HepG2 (cell line): ENCODE data around the gene RASIP1. TPM values are rescaled to one million over a fixed set of nuclear protein-coding genes. Genes with fewer than 3 reads are reported as not detected.

ENCODE experiments used
- ATAC-seq: fragments of 200-7000 bp; cut with Tn5 transposase; 3 replicates; pipeline ENCODE4 v1.9.1; 2020; ENCODE audit warnings: mild to moderate bottlenecking, moderate library complexity
- BruUV-seq: library from RNA; stranded (reverse); fragments of 400-500 nt; replicated peaks from 2 replicates; lab custom pipeline; 2021; lab: Mats Ljungman, UMichigan
- CTCF ChIA-PET: fragments of 300-600 bp; formaldehyde crosslinking; extraction: SDS; loops from one replicate; lab custom pipeline; 2021; ENCODE audit warnings: low total read pairs, inconsistent platforms, low intra/inter-chr PET ratio; lab: Yijun Ruan, JAX
- POLR2A ChIA-PET: fragments of 350-600 bp; sonication (Branson Sonifier 250); formaldehyde crosslinking; loops from one replicate; lab custom pipeline; 2020; ENCODE audit warnings: antibody characterized with exemption, inconsistent platforms; lab: Yijun Ruan, JAX
- DNase-seq: peaks from one replicate; pipeline ENCODE4 v3.0.0-alpha.2; 2015; ENCODE audit warnings: low spot score
- FAIRE-seq: peaks from 3 replicates; lab custom pipeline; 2011; peaks lifted over from hg19 to GRCh38; lab: Jason Lieb, UNC
- H2AFZ ChIP-seq: one replicate; pipeline ENCODE4 v1.6.1; 2011; ENCODE audit warnings: low read length, inconsistent platforms
- H3K27ac ChIP-seq: fragments of 300-600 bp; 3 replicates; pipeline ENCODE4 v1.8.0; 2011; ENCODE audit warnings: mixed run types, mild to moderate bottlenecking, mixed read lengths, low read length, inconsistent platforms; ENCODE audit not compliant: insufficient read depth; ENCODE audit errors: extremely low read length
- H3K27me3 ChIP-seq, 2 experiments: fragments of 200-600 bp in 1 of 2; 2 replicates in 1 of 2; 3 replicates in 1 of 2; pipeline versions ENCODE4 v1.6.0 to v1.8.0; 2011; ENCODE audit warnings: low read length in 2 of 2, mild to moderate bottlenecking in 2 of 2, moderate library complexity in 2 of 2, inconsistent platforms in 1 of 2; ENCODE audit not compliant: insufficient read depth in 2 of 2, control insufficient read depth in 1 of 2
- H3K36me3 ChIP-seq, 2 experiments: fragments of 200-600 bp in 1 of 2; replicated peaks in 1 of 2; 2 replicates in 1 of 2; 3 replicates in 1 of 2; pipeline versions ENCODE4 v1.5.1 to v1.8.0; 2011; ENCODE audit warnings: low read length in 2 of 2, inconsistent platforms in 1 of 2; ENCODE audit not compliant: insufficient read depth in 2 of 2, control insufficient read depth in 1 of 2
- H3K4me1 ChIP-seq: 2 replicates; pipeline ENCODE4 v1.5.1; 2012; ENCODE audit warnings: low read length, inconsistent platforms; ENCODE audit not compliant: insufficient read depth
- H3K4me2 ChIP-seq: 2 replicates; pipeline ENCODE4 v1.6.0; 2011; ENCODE audit warnings: low read depth, low read length, inconsistent platforms
- H3K4me3 ChIP-seq, 3 experiments: fragments of 200-600 bp in 1 of 3; sonication (generic), shearing (Covaris generic) in 1 of 3; replicated peaks in 1 of 3; 2 replicates each; pipeline ENCODE4 v1.5.1; 2011 to 2016; ENCODE audit warnings: low read length in 3 of 3, inconsistent platforms in 2 of 3, low read depth in 2 of 3, mild to moderate bottlenecking in 2 of 3, control low read depth in 1 of 3, mixed read lengths in 1 of 3; ENCODE audit not compliant: insufficient read depth in 1 of 3
- H3K79me2 ChIP-seq: one replicate; pipeline ENCODE4 v1.6.1; 2011; ENCODE audit warnings: low read length, inconsistent platforms; ENCODE audit not compliant: insufficient read depth
- H3K9ac ChIP-seq: 2 replicates; pipeline ENCODE4 v1.6.0; 2011; ENCODE audit warnings: mild to moderate bottlenecking, low read depth, low read length, inconsistent platforms; ENCODE audit not compliant: insufficient read depth
- H3K9me3 ChIP-seq: 2 replicates; pipeline ENCODE4 v1.5.1; 2012; ENCODE audit warnings: mild to moderate bottlenecking, low read length
- H4K20me1 ChIP-seq: 2 replicates; pipeline ENCODE4 v1.6.0; 2011; ENCODE audit warnings: inconsistent platforms, mild to moderate bottlenecking, low read length, moderate library complexity; ENCODE audit not compliant: insufficient read depth
- CHCHD3 ChIP-seq: sonication (generic); formaldehyde crosslinking; IDR thresholded peaks from 2 replicates; pipeline ENCODE4 v1.8.0; 2022; ENCODE audit warnings: mild to moderate bottlenecking, missing genetic modification reagents, moderate library complexity
- PAXIP1 ChIP-seq: sonication (generic); formaldehyde crosslinking; conservative IDR thresholded peaks from 2 replicates; pipeline ENCODE4 v1.4.0; 2020; ENCODE audit warnings: mild to moderate bottlenecking, missing genetic modification reagents, moderate library complexity
- WGBS: methylation state at CpG from one replicate; pipeline ENCODE4 v1.1.6; 2017; ENCODE audit warnings: low lambda C conversion rate; 5-methylcytosine and 5-hydroxymethylcytosine counted together
- in situ Hi-C: cut with HindIII; loops from 2 replicates; pipeline ENCODE4 v1.10.0; 2017; ENCODE audit warnings: low pct_unique_long_range_greater_than_20kb; ENCODE audit not compliant: extremely low pct_ligation_motif_present
- intact Hi-C: fragments of 100-400 bp; cut with micrococcal nuclease; formaldehyde crosslinking; loops from one replicate; pipeline ENCODE4 v1.10.0; 2022; ENCODE audit not compliant: unreplicated experiment
- polyA plus RNA-seq, 8 experiments: library from polyadenylated mRNA; depleted of rRNA in 3 of 8; stranded (reverse) in 7 of 8; unstranded in 1 of 8; fragments of >200 nt; fragmentation: Illumina TruSeq in 4 of 8; extraction: Trizol in 4 of 8; gene quantifications; 2 replicates each; pipeline versions ENCODE4 v1.2.1 to v1.2.3, GENCODE V29; 2011 to 2016; ENCODE audit warnings: low read depth in 4 of 8, missing spikeins in 1 of 8, mixed read lengths in 1 of 8; ENCODE audit not compliant: insufficient read depth in 1 of 8
- total RNA-seq, 5 experiments: library from RNA; depleted of rRNA; stranded (reverse); fragments of >200 nt; fragmentation: Illumina TruSeq; extraction: Trizol; gene quantifications; 2 replicates each; pipeline ENCODE4 v1.2.3, GENCODE V29; 2016; ENCODE audit warnings: low read depth in 1 of 5

The RASIP1 gene
- total and polyA plus RNA-seq, 2 of the 13 experiments (the other 11 are each of a cell fraction or from before 2014, with no cell fraction given) = 0.44 to 0.58 TPM

GRCh38 chr19:48739404-48740163, 826 bp downstream of the RASIP1 start:
- in situ Hi-C loops = no loop called here
- POLR2A ChIA-PET = interaction anchor here (1.0 to 1.4 kb wide), 3 partner anchors 44 to 49 kb away, joined by 3 to 6 read pairs (median 3); partner anchors contain the start of gene FUT2
- Histone ChIP-seq H4K20me1 (no peaks in the 10 kb centered on the region), H3K9me3 (no peaks in the 10 kb centered on the region), H3K27ac (no peak overlapping the region), H3K9ac (no peak overlapping the region), H3K4me1 (peaks cover 44% of the 10 kb centered on the region), H3K4me2 (0 out of 2 replicates have a peak overlapping the region, but pooled peaks have one; percentile 18), H3K27me3 (peaks cover 0 to 1% of the 10 kb centered on the region in 2 experiments; a peak in 1 of 5 replicates), H3K4me3 (no peak overlapping the region), H2AFZ (no peak overlapping the region), H3K36me3 (no peaks in the 10 kb centered on the region), H3K79me2 (no peaks in the 10 kb centered on the region)
- intact Hi-C loops = no loop called here
- ATAC-seq (no peak), DNase-seq (no peak), FAIRE-seq (no peak)
- 0 out of 2 replicates have a peak, but pooled peaks have one; percentile 0 for TF ChIP-seq CHCHD3 (CRISPR knock-in tag)
- no peak for TF ChIP-seq PAXIP1 (CRISPR knock-in tag)
- CTCF ChIA-PET = interaction anchor here (1.3 to 1.7 kb wide), 5 partner anchors 26 to 93 kb away, joined by 6 to 18 read pairs (median 10); partner anchors contain the start of gene CA11
- no TSS peak for BruUV-seq
- 88% methylated on average over 39 of the region's 51 CpGs for WGBS
